Activated CD4-positive, CD25-positive, alpha-beta regulatory T cell treated with anti-CD3 and anti-CD28 coated beads, Interleukin-2, amount 50 U/mL, for 72 hours (primary cell): ENCODE results near the gene CAMK1D.
"Not testable (repeated sequence)": the region's sequence is repeated elsewhere in the genome, so short reads cannot be mapped to it uniquely, and the experiment has no call there.

ENCODE experiments used
- DNase-seq: peaks from one replicate; pipeline ENCODE4 v3.0.0; 2021

CAMK1D gene

GRCh38 chr10:12348870-12349628, at the start of gene CAMK1D:
TSS of gene CAMK1D (plus strand) at chr10:12349547.
- peak; percentile 78 for DNase-seq

DNA sequence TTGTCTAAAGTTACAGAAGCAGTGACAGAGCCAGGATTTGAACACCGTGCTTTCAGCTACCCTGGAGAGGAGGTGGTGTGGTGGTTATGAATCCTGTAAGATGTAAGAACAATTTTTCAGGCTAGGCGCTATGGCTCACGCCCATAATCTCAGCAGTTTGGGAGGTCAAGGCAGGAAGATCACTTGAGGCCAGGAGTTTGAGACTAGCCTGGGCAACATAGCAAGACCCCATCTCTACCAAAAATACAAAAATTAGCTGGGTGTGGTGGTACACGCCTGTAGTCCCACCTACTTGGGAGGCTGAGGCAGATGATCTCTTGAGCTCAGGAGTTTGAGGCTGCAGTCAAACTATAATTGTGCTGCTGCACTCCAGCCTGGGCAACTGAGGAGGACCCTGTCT, 48.3 kb upstream of the CAMK1D start:
- not testable (repeated sequence) for DNase-seq

- DNase-seq: no peak
These were observed 41.3 kb upstream of the CAMK1D start for GRCh38 chr10:12308057-12308456.

- no peak for DNase-seq
These were observed 40.5 kb upstream of the CAMK1D start for GRCh38 chr10:12308736-12309375.

DNA sequence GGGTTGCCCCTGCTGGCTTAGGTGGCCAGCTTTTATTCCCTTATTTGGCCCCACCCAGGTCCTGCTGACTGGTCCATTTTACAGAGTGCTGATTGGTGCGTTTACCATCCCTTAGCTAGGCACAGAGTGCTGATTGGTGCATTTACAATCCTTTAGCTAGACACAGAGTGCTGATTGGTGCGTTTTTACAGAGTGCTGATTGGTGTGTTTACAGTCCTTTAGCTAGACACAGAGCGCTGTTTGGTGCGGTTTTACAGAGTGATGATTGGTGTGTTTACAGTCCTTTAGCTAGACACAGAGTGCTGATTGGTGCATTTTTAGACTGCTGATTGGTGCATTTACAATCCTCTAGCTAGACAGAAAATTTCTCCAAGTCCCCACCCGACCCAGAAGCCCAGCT, 39.6 kb upstream of the CAMK1D start:
- DNase-seq: not testable (repeated sequence)

DNA sequence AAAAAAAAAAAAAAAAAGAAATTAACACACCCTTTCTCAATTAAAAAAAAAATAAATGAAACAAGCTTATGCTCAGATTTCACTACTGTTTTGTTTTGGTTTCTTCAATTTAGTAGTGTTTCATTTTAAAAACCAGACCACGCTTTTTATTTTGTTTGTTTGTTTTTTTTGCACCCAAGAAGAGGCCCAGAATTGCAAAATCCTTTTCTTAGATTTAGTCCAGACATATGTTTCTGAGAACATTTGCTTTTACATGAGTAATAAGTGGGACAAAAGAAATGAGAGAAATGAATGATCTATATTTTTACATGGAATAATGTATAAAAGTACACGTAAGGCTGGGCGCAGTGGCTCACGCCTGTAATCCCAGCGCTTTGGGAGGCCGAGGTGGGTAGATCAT, 34.5 kb upstream of the CAMK1D start:
- no peak for DNase-seq

GRCh38 chr10:12319076-12319475, 30.3 kb upstream of the CAMK1D start:
- no peak for DNase-seq

DNA sequence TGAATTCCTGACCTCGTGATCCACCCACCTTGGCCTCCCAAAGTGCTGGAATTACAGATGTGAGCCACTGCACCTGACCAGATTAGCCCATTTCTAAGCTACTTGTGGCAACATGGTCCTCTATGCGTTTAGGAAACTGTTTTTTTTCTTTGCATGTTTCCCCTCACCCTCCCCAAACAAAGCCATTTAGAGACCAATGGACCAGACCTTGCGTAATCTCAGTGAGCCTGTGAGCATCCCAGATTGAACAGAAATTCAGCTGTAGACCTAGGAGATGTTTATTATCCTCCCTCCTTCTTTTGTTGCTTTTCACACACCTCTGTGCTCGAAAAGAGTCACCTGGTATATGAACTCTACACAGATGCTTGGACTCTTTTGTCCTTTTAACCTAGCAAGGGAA, 28.5 kb upstream of the CAMK1D start:
- no peak for DNase-seq

DNA sequence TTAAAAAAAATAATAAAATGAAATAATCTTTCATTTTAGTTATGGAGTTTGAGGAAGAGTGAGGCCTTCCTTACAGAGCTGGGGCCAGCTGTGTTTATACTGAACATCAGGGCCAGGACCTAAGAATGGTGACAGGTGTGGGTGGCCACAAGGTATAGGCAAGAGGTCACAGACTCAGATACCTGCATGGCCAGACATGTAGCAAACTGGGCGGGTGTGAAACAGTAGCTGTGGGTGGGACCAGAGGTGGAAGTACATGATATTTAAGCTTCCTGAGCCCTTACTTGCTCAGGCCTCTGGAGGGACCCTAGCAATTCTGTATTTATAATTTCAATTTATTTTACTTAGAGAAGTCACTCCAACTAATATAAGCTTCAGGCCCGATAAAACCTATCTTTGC, 27.7 kb upstream of the CAMK1D start:
- DNase-seq: no peak

- no peak for DNase-seq
These were observed 26.7 kb upstream of the CAMK1D start for GRCh38 chr10:12322583-12323131.

DNA sequence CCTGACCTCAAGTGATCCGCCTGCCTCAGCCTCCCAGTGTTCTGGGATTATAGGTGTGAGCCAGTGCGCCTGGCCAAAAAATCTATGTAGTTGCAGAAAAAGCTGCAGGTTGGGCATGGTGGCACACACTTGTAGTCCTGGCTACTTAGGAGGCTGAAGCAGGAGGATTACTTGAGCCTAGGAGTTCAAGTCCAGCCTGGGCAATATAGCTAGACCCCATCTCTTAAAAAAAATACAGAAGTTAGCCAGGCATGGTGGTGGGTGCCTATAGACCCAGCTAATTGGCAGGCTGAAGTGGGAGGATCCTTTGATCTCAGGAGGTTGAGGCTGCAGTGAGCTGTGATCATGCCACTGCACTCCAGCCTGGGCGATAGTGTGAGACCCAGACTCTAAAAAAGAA, 24.8 kb upstream of the CAMK1D start:
- no peak for DNase-seq

DNA sequence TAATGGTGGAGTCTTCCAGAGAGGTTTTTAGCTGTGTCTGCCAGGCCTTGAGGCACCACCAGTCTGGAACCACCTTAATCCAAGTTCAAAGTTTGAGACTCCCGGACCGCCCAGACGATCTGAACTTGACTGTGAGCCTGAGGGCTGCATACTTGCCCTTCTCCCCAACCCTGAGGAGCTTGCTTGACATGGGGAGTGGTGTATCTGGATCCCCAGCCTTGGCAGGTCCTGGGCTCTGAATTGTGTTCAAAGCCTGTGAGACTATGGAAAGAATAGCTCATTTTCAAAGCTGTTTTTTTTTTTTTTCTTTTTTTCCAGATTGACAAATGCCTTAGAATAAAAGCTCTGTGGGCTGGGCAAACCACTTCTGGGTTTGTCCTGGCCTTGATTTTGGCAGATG, 22.3 kb upstream of the CAMK1D start:
- DNase-seq: no peak

DNA sequence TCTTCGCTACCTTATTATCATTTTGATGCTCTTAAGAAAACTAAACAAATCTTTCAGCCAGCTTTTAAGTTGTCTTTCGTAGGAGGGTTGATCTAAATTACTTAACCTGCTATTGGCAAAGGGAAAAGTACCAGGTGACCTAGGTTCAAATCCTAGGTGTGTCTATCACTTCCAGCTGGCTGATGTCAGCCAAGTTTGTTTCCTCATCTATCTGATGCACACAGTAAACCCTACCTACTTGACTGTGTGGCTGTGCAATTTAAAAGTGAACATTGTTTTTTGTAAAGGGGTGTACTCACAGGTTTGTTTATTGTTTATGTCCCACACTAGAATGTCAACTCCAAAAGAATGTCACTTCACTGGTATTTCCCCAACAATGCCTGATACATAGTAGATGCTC, 21.9 kb upstream of the CAMK1D start:
- DNase-seq: no peak

DNA sequence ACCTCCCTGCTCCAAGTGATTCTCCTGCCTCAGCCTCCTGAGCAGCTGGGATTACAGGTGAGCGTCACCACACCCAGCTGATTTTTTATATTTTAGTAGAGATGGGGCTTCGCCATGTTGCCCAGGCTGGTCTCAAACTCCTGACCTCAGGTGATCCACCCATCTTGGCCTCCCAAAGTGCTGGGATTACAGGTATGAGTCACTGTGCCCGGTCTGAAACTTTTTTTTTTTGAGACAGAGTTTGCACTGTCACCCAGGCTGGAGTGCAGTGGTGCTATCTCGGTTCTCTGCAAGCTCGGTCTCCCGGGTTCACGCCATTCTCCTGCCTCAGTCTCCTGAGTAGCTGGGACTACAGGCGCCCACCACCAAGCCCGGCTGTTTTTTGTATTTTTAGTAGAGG, 21.0 kb upstream of the CAMK1D start:
- not testable (repeated sequence) for DNase-seq

GRCh38 chr10:12332572-12333379, 16.6 kb upstream of the CAMK1D start:
- DNase-seq: no peak

DNA sequence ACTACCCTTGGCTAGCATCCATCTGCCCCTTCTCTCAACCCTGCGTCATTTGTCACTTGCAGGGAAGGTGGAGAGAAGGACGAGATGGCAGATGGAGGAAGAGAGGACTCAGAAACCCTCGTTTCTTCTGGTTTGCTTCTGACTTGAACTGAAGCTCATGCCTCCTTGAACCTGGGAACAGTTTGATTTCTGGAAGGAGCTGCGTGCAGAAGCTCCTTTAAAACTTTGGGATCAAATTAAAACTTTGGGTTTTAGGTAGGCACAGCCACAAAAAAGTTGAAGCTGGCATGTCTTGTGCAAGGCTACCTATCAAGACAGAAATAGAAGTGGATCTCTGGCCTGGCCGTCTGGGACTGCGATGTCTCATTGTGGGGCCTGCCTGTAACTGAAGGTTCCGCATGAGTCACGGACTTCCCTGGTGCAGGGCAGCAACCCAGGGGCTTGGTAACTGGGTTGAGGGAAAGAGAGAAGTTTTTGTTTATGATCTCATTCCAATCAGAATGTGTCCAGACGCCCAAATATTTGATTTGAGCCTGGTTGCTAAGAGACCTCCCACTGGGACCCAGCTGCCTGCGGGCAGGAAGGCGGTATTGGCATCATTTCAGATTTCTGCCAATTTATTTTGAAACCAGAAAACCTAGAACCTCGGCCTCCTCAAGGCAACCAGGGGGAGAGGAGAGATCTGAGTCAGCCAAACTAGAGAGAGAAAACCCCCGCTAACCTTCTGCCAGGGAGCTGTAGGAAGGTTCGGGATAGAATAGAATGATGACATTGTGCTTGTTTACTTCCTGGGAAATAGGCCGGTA, 15.8 kb upstream of the CAMK1D start:
- no peak for DNase-seq

- DNase-seq: no peak
These were observed 15.2 kb upstream of the CAMK1D start for GRCh38 chr10:12334186-12334530.

DNA sequence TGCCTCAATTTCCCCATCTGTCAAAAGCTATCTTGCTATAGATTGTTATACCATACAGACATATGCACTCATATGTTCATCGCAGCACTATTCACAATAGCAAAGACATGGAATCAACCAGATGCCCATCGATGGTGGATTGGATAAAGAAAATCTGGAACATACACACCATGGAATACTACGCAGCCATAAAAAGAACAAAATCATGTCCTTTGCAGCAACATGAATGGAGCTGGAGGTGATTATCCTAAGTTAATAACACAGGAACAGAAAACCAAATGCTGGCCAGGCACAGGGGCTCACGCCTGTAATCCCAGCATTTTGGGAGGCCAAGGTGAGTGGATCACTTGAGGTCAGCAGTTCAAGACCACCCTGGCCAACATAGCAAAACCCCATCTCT, 14.2 kb upstream of the CAMK1D start:
- not testable (repeated sequence) for DNase-seq

DNA sequence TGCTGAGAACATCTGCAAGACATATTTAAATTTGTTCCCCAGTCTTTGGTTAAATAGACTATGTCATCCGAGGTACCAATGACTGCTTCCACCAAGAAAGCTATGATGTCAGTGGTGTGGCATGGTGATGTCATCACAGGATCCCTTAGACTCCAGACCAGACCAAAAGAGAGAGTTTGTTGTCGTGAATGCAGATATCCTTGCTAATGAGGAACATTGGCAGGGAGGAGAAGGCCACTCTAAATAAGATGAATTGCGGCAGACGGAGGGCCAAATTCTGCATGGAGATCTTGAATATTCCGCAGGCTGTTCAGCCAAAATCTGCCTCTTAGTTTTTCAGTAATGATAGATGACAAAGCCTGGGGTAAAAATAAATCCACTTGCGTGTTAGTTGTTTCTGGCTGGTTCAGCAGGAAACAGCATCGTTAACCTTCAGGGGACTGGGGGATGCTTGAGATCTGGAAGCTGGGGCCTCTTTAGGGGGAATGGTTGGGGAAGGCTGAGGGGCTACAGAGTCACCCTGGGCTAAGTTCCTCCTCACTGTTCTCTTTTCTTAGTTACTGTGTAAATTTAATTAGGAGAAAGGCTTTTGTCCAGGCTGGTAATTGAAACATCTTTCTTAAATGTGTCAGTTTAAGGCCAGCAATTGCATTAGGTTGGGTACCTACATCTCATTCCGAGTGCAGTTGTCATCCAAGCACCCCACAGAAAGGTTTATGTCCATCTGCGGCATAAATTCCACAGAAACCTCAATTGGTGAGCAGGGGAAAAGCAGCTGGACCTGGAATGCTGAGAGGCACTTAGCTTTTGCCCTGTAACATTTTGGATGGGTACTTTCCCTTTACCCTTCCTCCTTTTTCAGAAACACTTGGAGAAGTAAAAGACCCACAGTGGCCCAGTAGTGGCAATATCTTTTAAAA, 11.6 kb upstream of the CAMK1D start:
- DNase-seq: no peak

GRCh38 chr10:12338981-12339380, 10.4 kb upstream of the CAMK1D start:
- DNase-seq: no peak

DNA sequence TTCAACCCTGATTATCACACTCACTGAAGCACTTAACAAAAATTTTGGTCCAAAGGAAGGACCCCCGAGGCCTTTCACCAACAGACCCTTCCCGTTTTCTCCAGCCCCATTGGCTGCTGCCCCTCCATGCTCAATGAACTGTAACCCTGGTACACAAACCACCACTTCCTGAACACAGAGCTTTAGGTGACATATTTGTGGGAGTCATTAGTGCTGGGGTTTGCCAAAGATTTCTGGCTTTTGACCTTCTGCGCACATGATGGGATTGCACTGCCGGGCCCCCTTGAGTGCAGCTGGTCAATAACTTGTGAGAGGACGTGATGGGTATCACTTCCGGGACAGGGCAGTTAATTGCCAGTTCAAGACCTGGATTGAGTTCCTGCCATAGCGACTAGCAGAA, 9.0 kb upstream of the CAMK1D start:
- no peak for DNase-seq

DNA sequence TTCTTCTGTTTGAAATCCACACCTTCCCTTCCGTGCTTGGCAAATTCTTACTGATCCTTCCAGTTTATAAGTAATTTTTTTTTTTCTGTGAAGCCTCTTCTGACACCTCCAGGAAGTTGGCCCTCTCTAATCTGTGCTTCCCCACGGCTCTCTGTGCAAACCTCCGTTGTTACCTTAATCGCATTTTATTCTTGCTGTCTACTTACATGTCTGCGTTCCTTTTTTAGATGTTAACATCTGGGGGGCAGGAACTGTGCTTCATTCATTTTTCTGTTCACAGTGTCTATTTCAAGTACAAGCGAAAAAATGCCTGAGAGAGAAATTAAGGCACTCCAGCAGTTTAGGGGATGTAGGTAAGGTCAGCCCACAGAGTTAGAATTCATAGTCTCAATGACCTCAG, 8.4 kb upstream of the CAMK1D start:
- no peak for DNase-seq
